ENCODE results near the gene KCNQ1. TPM values are rescaled to one million over a fixed set of nuclear protein-coding genes. Genes with fewer than 3 reads are reported as not detected.

Gene KCNQ1
- total and polyA plus RNA-seq, 2 experiments from 2014 or later = 0.45 to 0.87 TPM

DNA sequence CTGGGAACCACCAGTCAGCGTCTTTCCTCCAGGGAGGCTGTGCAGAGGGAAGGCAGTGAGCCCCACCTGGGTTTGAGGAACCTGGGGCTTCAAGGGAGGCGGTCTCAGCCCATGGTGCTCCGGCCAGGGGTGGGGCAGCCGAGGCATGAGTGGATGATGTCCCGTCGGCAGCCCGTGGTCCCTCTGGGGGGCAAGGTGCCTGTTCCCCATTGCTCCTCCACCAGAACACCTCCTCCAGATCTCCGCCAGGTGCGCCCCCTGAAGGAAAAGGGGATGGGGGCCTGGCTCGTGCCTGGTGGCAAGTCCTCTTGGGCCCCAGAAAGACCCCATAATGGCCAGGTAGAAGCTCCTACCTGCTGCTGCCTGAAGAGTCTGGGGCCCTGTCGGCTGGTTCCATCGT, 94.1 kb downstream of the KCNQ1 start:
- TF ChIP-seq ZNF114 (CRISPR knock-in tag; IDR thresholded peaks at IDR 0.05) (no peak), EZH2phosphoT487 (IDR thresholded peaks at IDR 0.05; ENCODE audit: unreplicated experiment) (no peak), ZNF331 (CRISPR knock-in tag; IDR thresholded peaks at IDR 0.05; ENCODE audit: low read depth) (no peak), CREB1 (CRISPR knock-in tag; IDR thresholded peaks at IDR 0.05; ENCODE audit: low read depth) (no peak), JUNB (IDR thresholded peaks at IDR 0.05; ENCODE audit: unreplicated experiment) (no peak), NANOG (IDR thresholded peaks at IDR 0.05; ENCODE audit: borderline replicate concordance) (no peak), EZH2 (IDR thresholded peaks at IDR 0.05; ENCODE audit: low read depth, unreplicated experiment) (no peak), POLR2AphosphoS5 (IDR thresholded peaks at IDR 0.05; ENCODE audit: low read depth) (no peak), STAT1 (IDR thresholded peaks at IDR 0.05; ENCODE audit: unreplicated experiment) (no peak)
- TF ChIP-seq, protein P1, sequence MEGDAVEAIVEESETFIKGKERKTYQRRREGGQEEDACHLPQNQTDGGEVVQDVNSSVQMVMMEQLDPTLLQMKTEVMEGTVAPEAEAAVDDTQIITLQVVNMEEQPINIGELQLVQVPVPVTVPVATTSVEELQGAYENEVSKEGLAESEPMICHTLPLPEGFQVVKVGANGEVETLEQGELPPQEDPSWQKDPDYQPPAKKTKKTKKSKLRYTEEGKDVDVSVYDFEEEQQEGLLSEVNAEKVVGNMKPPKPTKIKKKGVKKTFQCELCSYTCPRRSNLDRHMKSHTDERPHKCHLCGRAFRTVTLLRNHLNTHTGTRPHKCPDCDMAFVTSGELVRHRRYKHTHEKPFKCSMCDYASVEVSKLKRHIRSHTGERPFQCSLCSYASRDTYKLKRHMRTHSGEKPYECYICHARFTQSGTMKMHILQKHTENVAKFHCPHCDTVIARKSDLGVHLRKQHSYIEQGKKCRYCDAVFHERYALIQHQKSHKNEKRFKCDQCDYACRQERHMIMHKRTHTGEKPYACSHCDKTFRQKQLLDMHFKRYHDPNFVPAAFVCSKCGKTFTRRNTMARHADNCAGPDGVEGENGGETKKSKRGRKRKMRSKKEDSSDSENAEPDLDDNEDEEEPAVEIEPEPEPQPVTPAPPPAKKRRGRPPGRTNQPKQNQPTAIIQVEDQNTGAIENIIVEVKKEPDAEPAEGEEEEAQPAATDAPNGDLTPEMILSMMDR (conservative IDR thresholded peaks at IDR 0.05; ENCODE audit: low read depth in 2 of 2) = no peak
- TF ChIP-seq, protein P2, sequence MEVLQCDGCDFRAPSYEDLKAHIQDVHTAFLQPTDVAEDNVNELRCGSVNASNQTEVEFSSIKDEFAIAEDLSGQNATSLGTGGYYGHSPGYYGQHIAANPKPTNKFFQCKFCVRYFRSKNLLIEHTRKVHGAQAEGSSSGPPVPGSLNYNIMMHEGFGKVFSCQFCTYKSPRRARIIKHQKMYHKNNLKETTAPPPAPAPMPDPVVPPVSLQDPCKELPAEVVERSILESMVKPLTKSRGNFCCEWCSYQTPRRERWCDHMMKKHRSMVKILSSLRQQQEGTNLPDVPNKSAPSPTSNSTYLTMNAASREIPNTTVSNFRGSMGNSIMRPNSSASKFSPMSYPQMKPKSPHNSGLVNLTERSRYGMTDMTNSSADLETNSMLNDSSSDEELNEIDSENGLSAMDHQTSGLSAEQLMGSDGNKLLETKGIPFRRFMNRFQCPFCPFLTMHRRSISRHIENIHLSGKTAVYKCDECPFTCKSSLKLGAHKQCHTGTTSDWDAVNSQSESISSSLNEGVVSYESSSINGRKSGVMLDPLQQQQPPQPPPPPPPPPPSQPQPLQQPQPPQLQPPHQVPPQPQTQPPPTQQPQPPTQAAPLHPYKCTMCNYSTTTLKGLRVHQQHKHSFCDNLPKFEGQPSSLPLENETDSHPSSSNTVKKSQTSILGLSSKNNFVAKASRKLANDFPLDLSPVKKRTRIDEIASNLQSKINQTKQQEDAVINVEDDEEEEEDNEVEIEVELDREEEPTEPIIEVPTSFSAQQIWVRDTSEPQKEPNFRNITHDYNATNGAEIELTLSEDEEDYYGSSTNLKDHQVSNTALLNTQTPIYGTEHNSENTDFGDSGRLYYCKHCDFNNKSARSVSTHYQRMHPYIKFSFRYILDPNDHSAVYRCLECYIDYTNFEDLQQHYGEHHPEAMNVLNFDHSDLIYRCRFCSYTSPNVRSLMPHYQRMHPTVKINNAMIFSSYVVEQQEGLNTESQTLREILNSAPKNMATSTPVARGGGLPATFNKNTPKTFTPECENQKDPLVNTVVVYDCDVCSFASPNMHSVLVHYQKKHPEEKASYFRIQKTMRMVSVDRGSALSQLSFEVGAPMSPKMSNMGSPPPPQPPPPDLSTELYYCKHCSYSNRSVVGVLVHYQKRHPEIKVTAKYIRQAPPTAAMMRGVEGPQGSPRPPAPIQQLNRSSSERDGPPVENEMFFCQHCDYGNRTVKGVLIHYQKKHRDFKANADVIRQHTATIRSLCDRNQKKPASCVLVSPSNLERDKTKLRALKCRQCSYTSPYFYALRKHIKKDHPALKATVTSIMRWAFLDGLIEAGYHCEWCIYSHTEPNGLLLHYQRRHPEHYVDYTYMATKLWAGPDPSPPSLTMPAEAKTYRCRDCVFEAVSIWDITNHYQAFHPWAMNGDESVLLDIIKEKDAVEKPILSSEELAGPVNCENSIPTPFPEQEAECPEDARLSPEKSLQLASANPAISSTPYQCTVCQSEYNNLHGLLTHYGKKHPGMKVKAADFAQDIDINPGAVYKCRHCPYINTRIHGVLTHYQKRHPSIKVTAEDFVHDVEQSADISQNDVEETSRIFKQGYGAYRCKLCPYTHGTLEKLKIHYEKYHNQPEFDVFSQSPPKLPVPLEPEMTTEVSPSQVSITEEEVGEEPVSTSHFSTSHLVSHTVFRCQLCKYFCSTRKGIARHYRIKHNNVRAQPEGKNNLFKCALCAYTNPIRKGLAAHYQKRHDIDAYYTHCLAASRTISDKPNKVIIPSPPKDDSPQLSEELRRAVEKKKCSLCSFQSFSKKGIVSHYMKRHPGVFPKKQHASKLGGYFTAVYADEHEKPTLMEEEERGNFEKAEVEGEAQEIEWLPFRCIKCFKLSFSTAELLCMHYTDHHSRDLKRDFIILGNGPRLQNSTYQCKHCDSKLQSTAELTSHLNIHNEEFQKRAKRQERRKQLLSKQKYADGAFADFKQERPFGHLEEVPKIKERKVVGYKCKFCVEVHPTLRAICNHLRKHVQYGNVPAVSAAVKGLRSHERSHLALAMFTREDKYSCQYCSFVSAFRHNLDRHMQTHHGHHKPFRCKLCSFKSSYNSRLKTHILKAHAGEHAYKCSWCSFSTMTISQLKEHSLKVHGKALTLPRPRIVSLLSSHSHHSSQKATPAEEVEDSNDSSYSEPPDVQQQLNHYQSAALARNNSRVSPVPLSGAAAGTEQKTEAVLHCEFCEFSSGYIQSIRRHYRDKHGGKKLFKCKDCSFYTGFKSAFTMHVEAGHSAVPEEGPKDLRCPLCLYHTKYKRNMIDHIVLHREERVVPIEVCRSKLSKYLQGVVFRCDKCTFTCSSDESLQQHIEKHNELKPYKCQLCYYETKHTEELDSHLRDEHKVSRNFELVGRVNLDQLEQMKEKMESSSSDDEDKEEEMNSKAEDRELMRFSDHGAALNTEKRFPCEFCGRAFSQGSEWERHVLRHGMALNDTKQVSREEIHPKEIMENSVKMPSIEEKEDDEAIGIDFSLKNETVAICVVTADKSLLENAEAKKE (CRISPR knock-in tag; IDR thresholded peaks at IDR 0.05) = no peak
- TF ChIP-seq, protein P3, sequence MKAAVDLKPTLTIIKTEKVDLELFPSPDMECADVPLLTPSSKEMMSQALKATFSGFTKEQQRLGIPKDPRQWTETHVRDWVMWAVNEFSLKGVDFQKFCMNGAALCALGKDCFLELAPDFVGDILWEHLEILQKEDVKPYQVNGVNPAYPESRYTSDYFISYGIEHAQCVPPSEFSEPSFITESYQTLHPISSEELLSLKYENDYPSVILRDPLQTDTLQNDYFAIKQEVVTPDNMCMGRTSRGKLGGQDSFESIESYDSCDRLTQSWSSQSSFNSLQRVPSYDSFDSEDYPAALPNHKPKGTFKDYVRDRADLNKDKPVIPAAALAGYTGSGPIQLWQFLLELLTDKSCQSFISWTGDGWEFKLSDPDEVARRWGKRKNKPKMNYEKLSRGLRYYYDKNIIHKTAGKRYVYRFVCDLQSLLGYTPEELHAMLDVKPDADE (IDR thresholded peaks at IDR 0.05) = no peak
- TF ChIP-seq, protein P4, sequence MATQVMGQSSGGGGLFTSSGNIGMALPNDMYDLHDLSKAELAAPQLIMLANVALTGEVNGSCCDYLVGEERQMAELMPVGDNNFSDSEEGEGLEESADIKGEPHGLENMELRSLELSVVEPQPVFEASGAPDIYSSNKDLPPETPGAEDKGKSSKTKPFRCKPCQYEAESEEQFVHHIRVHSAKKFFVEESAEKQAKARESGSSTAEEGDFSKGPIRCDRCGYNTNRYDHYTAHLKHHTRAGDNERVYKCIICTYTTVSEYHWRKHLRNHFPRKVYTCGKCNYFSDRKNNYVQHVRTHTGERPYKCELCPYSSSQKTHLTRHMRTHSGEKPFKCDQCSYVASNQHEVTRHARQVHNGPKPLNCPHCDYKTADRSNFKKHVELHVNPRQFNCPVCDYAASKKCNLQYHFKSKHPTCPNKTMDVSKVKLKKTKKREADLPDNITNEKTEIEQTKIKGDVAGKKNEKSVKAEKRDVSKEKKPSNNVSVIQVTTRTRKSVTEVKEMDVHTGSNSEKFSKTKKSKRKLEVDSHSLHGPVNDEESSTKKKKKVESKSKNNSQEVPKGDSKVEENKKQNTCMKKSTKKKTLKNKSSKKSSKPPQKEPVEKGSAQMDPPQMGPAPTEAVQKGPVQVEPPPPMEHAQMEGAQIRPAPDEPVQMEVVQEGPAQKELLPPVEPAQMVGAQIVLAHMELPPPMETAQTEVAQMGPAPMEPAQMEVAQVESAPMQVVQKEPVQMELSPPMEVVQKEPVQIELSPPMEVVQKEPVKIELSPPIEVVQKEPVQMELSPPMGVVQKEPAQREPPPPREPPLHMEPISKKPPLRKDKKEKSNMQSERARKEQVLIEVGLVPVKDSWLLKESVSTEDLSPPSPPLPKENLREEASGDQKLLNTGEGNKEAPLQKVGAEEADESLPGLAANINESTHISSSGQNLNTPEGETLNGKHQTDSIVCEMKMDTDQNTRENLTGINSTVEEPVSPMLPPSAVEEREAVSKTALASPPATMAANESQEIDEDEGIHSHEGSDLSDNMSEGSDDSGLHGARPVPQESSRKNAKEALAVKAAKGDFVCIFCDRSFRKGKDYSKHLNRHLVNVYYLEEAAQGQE (IDR thresholded peaks at IDR 0.05; ENCODE audit: unreplicated experiment) = no peak
- Histone ChIP-seq H3K4me1 (ENCODE audit: insufficient read depth) (no peaks in the 10 kb centered on the region), H3K4me3 (no peak overlapping the region), H4K20me1 (replicated peaks; ENCODE audit: insufficient read depth) (no peaks in the 10 kb centered on the region), H3K27me3 (ENCODE audit: insufficient read depth) (peaks cover 31% of the 10 kb centered on the region), H3K27ac (ENCODE audit: low read depth) (no peak overlapping the region), H3K4me2 (no peak overlapping the region), H2AFZ (no peak overlapping the region), H3F3A (replicated peaks; ENCODE audit: low read depth) (no peaks in the 10 kb centered on the region), H3K36me3 (ENCODE audit: insufficient read depth) (no peaks in the 10 kb centered on the region), H3K9me2 (ENCODE audit: insufficient read depth) (no peaks in the 10 kb centered on the region), H3K79me2 (replicated peaks; ENCODE audit: insufficient read depth) (no peaks in the 10 kb centered on the region)
- no peak overlapping the region for H3K4me3 Mint-ChIP-seq
- peaks cover 34% of the 10 kb centered on the region for H3K27me3 Mint-ChIP-seq (ENCODE audit: insufficient read depth, low read depth, poor library complexity)
- no peak for ATAC-seq
- H3K36me3 Mint-ChIP-seq (ENCODE audit: low read depth) = no peaks in the 10 kb centered on the region
- H3K27ac Mint-ChIP-seq = no peak overlapping the region
- H3K9me3 Mint-ChIP-seq = no peaks in the 10 kb centered on the region
- no peaks in the 10 kb centered on the region for H3K4me1 Mint-ChIP-seq
- no peak for DNase-seq (ENCODE audit: low spot score)

Data from GM23338 (cell line).